CD4-positive, alpha-beta T cell treated with Interleukin-15 for 1 hour (primary cell): ENCODE results near the gene MPC2.
"Not testable (repeated sequence)": the region's sequence is repeated elsewhere in the genome, so short reads cannot be mapped to it uniquely, and the experiment has no call there.

ENCODE experiments used
- DNase-seq: peaks from one replicate; pipeline ENCODE4 v3.0.0-alpha.2; 2020

Gene MPC2

DNA sequence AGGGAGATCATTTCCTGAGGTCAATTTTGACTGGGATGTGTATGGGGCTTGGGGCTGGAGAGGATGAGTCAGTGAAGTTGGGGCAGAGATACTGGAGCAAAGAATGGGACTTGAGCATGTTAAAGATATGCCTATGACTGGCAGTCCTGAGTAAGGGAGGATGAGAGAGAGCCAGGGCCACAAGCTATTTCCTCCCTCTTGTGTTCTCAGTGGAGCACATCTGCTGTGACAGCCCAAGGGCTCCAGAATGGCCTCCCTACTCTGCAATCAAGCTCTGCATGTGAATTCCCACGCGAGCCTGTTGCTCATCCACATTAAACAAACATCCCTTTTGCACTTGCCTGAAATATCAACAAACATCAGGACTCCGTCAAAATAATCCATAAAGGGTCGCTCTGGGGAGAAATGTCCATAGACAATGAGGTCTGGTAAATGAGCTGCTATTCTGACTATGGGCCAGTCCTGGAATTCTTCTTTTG, 32.2 kb downstream of the MPC2 start:
- no peak for DNase-seq

DNA sequence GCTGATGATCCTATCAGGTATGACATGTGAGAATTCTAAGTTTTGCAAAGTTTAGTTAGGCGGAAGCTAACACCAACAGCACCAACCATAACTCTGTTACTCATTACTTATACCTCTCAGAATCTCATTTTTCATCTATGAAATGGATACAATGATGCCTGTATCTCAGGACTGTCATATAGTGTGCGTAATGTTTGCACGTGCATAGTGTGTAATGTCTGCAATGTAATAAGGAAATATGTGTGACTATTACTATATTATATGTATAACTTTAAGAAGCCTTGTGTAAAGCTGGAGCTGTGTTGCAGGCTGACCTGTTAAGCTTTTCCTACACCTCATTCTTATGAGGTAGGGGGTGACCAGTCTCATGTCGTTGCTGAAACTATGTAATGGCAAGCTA, 36.0 kb downstream of the MPC2 start:
- DNase-seq: no peak

DNA sequence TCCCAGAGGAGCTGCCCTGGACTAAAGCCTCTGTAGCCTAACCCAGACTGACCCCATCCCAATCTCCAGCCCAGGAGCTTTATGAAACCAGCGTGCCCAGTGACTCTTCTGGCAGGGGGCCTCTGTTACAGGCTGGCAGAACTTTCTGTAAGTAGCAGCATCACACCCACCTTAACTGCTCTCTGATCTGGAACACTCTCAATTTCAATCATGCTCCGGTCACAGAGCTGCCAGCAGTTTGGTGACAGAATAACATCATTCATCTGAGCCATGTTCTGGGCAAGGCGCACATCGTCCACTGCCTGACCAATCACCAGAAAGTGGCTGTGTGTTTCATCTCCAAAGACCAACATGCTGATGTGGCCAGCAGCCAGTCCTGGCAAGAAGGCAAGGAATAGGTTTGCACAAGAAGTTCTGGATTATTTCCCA, 37.6 kb downstream of the MPC2 start:
- no peak for DNase-seq

GRCh38 chr1:167898578-167899222, 38.2 kb downstream of the MPC2 start:
- DNase-seq: no peak

GRCh38 chr1:167893798-167894197, 43.1 kb downstream of the MPC2 start:
- no peak for DNase-seq

DNA sequence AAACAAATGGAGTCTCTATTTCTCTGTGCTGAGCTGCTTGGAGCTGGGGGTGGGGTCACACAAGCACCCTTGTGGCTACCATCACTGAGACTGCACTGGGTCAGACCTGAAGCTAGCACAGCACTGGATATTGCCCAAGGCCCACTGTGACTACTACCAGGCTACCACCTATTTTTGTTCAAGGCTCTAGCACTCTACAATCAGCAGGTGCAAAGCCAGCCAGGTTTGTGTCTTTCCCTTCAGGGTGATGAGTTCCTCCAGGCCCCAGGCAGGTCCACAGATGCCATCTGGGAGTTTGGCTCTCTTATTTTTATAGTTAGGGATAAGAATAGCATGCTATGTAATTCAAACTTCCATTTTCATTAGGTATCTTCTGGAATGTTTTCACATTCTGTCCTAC, 46.5 kb downstream of the MPC2 start:
- DNase-seq: no peak

DNA sequence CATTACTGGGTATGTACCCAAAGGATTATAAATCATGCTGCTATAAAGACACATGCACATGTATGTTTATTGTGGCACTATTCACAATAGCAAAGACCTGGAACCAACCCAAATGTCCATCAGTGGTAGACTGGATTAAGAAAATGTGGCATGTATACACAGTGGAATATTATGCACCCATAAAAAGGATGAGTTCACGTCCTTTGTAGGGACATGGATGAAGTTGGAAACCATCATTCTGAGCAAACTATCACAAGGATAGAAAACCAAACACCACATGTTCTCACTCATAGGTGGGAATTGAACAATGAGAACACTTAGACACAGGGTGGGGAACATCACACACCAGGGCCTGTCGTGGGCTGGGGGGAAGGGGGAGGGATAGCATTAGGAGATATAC, 49.7 kb downstream of the MPC2 start:
- not testable (repeated sequence) for DNase-seq

DNA sequence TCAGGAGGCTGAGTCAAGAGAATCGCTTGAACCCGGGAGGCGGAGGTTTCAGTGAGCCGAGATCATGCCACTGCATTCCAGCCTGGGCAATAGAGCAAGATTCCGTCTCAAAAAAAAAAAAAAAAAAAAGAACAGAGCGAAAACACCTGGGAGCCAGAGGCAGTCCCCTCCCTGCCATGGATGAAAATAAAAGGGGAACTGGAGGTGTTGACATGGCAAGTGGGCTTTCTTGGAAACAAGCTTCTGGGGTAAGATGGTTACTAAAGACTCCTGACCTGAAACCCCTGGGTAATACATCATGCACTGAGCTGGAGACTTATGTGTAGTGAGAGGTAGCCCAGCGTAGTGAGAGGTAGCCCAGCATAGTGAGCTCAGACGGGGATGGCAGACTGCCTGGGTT, 54.5 kb downstream of the MPC2 start:
- no peak for DNase-seq

- no peak for DNase-seq
These were observed 55.1 kb downstream of the MPC2 start for GRCh38 chr1:167881786-167882185.

GRCh38 chr1:167881069-167881468, 55.8 kb downstream of the MPC2 start:
- no peak for DNase-seq

- DNase-seq: no peak
These were observed 56.3 kb downstream of the MPC2 start for GRCh38 chr1:167880580-167881021.

DNA sequence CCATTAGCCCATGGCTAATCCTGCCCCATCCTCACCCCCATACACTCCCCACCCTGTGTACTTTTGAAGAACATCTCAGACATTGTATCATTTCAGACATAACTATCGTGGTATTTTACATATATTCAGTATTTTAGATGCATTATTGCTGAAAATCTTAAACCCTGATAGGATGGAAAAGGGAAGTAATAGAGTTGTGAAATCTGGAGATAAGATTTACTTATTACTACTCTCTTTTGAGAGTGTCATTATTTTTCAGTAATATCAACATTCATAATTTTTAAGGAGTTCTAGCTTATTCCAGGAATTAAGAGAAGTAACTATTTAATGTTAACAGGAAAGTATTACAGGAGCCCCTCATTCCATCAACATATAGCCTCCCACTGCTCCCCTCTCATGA, 57.4 kb downstream of the MPC2 start:
- no peak for DNase-seq

- DNase-seq: no peak
These were observed 58.3 kb downstream of the MPC2 start for GRCh38 chr1:167878372-167879160.

DNA sequence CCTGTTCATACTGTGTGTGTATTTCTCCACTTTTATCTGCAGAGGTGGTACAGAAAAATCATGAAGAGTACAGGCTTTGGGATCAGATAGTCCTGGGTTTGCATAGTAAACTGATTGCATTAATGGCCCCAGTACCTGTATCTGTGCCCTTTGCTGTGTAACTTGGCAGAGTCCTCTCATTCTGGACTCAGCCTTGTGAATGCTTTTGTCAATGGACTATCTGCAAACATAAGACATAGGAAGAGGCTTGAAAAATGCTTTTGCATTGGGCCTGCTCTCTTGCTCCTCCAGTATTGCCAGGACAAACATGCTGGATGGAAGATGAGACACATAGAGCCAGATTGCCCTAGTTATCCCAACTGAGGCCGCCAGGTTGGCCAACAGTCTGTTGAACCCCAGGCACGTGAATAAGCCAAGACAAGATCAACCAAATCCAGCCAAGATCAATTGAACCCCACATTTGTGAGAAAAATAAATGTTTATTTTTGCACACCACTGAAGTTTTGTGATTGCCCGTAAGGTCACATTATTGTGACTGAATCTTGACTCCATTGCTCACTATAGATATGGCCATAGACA, 60.2 kb downstream of the MPC2 start:
- DNase-seq: no peak

- DNase-seq: no peak
These were observed 65.5 kb downstream of the MPC2 start for GRCh38 chr1:167871331-167871730.

- not testable (repeated sequence) for DNase-seq
These were observed 67.5 kb downstream of the MPC2 start for GRCh38 chr1:167869157-167870001.

- DNase-seq: not testable (repeated sequence)
These were observed 70.0 kb downstream of the MPC2 start for GRCh38 chr1:167866739-167867414.
